NCI-H526 (cell line): ENCODE measurements around the gene COL27A1.

ENCODE experiments used
- DNase-seq, 2 experiments: peaks; one replicate each; lab custom pipeline; 2025; lab: John Stamatoyannopoulos, UW

COL27A1 gene

GRCh38 chr9:114168281-114169028 is 13.1 kb downstream of the COL27A1 start:
- no peak for DNase-seq

GRCh38 chr9:114169029-114169951 is 14.0 kb downstream of the COL27A1 start:
- no peak for DNase-seq

GRCh38 chr9:114169952-114170770 is 14.8 kb downstream of the COL27A1 start:
- no peak for DNase-seq

GRCh38 chr9:114170771-114171461 is 15.6 kb downstream of the COL27A1 start:
- no peak for DNase-seq

- DNase-seq = no peak
These were observed 16.2 kb downstream of the COL27A1 start for GRCh38 chr9:114171500-114171899.

- DNase-seq = no peak
These were observed 17.9 kb downstream of the COL27A1 start for GRCh38 chr9:114172981-114173833.

GRCh38 chr9:114174557-114174875 is 19.2 kb downstream of the COL27A1 start:
- DNase-seq = no peak

- no peak for DNase-seq
These were observed 19.8 kb downstream of the COL27A1 start for GRCh38 chr9:114174876-114175771.

- no peak for DNase-seq
These were observed 21.4 kb downstream of the COL27A1 start for GRCh38 chr9:114176624-114177291.

- no peak for DNase-seq
These were observed 22.2 kb downstream of the COL27A1 start for GRCh38 chr9:114177423-114178064.

- DNase-seq = no peak
These were observed 22.7 kb downstream of the COL27A1 start for GRCh38 chr9:114178076-114178475.

GRCh38 chr9:114178756-114179450 is 23.6 kb downstream of the COL27A1 start:
- DNase-seq = no peak

- no peak for DNase-seq
These were observed 24.2 kb downstream of the COL27A1 start for GRCh38 chr9:114179516-114179915.

- no peak for DNase-seq
These were observed 25.6 kb downstream of the COL27A1 start for GRCh38 chr9:114180696-114181606.

GRCh38 chr9:114181607-114182409 is 26.5 kb downstream of the COL27A1 start:
- DNase-seq = no peak

- no peak for DNase-seq
These were observed 27.7 kb downstream of the COL27A1 start for GRCh38 chr9:114183006-114183405.
